GM21381 (cell line): ENCODE data around the gene MSL1.

Source experiments
- ATAC-seq: cut with Tn5 transposase; IDR thresholded peaks from one replicate; pipeline ENCODE4 v1.9.1; 2021; ENCODE audit warnings: mild to moderate bottlenecking, moderate library complexity; ENCODE audit not compliant: unreplicated experiment

Gene MSL1

DNA sequence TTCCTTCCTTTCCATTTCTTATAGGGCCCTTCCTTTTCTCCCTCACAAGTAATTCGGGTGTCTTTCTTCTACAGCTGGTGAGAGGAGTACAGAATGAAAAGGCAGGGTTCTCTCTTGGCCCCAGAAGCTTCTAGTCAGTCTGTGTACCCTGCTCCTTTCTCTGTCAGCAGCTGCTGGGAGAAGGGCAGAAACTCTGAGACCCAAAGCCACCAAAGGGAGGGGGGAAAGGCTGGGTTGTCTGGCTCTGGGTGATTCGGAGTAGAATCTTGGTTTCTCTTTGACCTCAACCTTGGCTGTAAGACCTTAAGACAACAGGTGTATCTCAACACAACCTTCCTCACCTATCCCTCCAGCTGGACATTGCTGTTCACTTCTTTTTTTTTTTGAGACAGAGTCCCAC, 18.1 kb upstream of the MSL1 start:
- no peak for ATAC-seq

DNA sequence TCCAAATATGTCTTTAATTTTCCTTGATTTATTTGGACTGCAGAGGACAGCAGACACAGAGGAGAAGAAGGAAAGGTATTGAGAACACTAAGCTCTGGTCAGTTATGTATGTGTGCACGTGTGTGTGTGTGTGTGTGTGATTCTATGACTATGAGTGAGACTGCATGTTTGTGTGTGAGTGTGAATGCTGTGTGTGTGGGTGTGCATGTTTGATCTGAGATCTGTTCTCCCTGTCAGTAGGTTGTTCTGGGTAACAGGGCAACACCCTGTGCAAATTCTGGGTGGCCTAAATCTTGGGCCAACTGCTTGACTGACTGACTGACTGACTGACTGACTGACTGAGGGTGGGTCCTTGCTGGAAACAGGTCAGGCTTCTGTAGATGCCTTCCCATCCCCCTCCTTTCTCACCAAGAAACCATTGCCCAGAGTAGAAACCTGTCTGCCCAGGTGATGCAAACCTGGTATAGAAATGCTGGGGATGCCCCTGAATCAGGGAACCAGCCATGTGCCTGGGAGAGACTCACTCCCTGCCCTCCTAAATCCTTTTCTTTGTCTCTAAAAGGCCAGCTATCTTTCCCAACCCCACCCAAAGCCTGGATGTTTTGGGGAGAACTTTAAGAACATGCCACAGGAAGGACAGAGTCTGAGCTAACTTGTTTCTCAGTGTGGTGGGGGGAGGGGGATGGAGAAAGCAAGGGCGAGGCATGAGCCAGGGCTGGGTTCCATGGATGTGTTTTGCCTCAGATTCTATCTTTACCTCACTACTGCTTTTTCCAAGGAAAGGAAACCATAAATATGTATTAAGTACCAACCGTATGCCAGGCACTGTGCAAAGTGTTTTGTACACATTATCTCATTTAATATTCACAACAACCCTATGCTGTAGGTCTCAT, 16.9 kb upstream of the MSL1 start:
- ATAC-seq, result no peak

DNA sequence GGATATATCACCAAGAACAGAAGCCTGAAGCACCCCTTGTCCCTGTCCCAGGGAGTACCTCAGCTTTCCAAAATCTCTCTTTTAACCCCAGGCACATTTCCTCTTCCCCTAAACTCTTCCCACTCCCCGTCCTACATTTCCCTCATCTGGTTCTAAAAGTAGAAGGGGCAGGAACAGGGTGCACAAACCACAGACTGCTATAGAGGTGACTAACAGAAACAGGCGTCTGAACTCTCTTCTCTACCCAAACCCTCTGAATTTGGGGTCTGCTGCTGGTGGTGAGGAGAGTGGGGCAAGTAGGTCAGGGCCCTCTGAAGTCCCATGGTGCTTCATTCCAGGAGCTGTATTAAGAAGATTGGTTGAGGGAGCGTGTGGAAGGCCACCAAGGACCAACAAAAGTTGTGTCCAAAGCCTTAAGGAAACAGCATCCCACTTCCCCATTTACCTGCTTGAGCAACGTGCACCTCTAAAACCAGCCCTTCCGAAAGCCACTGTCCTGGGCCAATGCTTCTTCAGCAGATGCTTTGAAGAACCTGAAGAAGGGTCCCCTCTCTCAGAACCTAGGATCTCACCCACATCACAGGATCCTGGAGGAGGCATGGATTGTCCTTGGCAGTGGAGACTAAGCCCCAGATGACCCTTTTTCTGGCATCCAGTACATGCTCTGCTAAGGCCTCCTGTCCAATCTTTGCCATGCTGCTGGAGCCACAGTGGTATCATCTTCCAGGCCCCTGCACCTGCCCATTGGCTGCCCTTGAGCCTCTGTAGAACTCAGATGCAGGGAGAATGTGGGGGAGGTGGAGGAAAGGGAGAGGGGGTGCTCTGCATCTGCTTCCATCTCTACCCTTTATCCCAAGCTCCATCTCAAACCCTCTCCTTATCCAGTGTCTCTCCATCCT, 15.7 kb upstream of the MSL1 start:
- ATAC-seq, result no peak

DNA sequence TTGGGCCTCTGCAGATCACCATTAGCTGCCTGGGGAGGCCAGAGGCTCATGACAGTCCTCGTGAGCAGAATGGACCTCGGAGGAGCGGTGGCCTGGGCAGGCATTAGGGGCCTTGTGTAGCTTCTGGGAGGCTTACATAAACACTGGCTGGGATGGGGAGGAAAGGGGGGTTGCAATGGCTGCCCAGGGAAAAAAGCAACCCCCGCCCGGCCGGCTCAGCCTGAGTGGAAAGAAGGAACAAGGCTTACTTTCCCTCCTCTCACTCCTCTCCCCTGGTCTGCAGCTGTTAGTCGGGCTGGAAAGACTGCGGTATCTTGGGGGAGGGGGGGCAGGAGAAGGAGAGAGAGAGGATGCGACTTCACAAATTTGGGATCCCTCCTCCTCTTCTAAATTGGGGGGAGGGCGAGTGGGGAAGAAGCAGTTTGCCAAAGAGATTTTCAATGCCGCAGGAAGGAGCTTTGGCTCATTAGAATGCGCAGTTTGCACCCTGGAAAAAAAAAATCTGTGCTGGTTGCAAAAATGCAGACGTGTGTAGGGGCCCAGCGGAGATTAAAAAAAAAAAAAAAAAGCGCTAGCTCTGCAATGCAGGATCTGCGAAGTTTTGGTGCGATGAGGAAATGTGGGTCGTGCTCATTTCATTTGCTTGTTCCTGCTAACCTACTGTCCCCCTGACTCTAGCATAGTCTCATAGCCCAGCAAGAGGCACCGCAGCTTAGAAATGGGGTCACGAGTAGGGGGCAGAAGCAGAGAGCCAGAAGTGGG, 14.8 kb upstream of the MSL1 start:
- no peak for ATAC-seq

DNA sequence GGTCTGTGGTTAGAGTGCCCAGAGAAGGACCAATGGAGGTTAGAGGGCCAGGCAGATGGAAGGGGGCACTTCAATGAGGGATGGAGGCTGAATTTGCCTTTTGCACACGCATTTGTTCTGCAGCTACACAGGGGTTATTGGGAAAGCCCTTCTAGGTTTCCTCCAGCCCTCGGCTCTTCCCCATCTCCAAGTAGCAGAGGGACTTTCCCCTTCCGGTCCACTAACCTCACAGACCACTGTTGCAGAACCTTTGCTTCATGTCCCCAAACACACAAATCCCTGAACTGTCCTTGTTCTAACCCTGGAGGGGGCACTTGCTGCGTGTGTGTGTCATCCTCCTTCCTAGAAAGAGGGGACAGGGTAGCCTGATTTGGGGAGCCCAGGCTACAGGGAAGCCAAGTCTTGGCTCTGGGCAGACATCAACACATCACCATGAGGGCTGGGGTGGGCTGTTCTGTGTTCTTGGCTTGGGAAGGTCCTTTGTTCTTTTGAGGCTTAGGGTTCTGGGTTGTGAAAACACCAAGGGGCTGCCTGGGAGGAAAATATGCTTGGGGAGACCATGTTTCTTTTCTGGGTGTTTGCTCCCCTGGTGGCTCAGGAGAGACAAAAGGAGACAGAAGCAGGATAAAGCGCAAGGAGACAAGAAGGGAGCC, 14.1 kb upstream of the MSL1 start:
- ATAC-seq, result no peak

DNA sequence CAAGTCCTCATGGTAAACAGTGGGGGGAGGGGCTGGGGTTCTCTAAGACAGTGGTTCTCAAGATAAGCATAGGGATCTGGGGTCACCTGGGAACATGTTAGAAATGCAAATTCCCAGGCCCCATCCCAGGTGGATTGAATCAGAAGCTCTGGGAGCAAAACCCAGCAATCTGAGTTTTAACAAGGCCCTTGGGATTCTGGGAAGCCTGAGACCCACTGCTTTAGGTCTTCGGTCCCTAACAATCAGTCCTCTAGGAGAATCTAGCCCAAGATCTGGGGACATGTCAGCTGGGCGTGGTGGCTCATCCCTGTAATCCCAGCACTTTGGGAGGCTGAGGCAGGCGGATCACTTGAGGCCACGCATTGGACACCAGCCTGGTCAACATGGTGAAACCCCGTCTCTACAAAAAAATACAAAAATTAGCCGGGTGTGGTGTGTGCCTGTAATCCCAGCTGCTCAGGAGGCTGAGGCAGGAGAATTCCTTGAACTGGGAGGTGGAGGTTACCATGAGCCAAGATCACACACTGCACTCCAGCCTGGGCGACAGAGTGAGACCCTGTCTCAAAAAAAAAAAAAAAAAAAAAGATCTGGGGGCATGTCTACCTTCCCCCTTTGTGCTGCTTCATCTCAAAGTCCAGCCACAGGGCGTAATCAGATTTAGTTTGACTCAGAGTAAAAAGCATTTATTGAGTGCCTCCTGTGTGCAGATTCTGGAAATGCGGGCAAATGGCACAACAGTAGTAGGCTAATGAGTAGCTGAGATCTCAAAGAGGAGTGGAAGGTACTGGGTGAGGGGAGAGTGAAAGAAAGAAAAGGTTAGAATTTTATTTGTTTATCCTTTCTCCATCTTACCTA, 12.6 kb upstream of the MSL1 start:
- no peak for ATAC-seq

DNA sequence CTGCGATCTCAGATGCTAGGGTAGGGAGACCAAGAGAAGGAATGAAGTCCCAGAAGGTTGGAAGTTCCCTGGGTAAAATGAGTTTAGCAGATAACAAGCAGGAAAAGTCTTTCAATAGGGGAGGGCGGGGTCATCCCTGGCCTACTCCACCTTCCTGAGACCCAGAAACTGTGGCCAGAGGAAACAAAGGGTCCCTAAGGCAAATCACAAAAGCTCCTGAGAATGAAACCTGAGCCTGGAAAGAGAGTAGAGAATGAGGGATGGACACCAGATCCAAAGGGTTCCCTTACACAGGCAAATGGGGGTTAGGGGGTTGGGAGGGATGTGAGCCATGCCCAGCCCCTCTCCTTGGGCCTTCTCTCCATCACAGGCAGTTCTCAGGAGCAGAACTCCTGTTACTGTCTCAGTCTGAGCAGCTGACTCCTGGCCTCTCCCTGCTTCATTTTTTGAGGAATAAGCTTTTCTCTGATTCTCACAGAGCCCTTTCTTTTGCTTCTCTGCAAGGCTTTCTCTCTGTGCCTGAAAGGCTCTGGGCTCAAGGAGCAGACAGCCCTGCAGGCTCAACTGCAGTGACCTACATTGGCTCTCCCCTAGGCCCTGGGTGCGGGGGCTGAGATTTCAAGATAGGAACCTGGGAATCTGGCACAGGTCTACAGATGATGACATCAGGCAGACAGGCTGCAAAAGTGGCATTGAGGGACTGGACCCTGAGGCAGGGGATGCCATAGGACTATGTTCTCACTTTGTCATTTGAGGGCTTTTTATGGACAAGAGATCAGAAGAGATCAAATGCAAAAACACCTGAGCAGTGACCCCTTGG, 11.5 kb upstream of the MSL1 start:
- ATAC-seq, result no peak

DNA sequence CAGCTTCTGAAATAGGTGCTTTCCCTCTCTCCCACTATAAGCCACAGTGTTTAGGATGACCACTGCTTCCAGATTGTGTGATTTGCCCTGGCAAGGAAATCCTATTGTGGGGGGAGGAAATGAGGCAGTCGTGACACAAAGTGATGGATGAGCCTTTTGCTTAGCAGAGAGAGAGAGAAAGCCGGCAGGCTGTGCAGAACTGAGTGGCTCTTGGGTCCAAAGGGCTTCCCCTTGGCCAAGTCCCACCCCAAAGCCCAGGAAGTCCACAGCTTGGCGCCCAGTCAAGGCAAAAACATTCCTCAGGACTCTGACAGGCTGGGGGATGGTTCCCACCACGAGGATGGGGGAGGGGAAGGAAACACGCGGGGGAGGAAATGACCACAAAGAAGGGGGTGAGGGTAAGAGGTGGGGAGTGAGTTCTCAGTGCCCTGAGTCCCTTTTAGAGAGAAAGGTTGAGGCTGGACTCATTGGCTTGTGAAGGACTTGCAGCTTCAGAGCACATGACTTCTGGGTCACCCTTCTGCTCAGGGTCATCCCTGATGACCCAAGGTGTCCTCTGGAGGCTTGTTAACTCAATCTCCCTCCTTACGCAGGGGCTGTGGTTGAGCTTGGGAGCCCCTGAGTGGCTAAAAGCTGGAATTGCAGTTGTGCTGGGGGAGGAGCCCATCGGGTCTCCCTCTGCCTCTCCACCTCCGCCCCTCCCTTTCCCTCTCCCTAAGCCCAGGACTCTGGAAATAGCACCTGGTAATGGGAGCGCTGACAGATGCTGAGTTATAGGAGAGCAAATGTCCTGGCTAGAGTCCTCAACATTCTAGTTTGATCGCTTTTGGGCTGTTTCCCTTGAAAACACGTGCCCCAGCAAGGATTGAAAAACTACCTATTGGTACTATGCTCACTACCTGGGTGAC, 10.3 kb upstream of the MSL1 start:
- no peak for ATAC-seq

DNA sequence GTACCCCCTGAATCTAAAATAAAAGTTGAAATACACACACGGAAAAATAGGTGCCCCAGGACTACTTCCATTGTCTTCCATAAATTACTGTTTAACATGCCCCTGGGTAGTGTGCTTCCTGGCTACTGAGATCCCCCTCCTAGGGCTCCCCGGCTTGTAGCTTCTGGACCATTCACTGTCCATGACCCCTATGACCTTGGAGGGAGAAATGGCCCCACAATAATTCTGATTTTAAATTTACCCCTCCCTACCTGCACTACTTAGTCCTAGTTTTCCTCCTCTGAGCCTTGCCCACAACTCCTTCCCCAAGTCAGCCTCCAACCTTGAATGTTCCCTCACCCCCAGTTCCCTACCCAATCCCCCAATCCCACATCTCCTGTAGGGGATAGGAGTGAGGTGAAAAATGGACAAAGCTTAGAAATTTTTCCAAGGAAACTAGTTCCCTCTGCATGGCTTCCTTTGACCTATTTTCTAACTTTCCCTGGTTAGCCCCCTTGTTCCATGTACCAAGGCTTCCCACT, 9.5 kb upstream of the MSL1 start:
- no peak for ATAC-seq

DNA sequence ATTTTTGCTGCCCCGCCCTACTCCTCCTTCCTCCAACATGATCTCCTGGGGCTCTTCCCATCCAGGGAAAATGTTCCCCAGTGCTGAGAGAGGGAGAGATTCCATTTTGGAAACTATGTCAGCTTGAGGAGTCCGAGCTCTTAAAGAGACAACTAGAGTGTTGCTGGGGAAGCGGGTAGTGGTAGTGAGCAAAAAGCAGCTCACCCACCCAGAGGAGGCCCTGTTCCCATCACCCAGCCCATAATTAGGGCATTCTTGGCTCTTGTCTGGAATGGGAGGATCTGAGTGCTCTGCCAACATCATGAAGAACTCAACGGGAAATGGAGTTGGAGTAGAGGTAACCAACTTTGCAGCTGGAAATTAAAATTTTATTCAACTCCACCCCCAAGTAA, 9.1 kb upstream of the MSL1 start:
- ATAC-seq, result no peak

DNA sequence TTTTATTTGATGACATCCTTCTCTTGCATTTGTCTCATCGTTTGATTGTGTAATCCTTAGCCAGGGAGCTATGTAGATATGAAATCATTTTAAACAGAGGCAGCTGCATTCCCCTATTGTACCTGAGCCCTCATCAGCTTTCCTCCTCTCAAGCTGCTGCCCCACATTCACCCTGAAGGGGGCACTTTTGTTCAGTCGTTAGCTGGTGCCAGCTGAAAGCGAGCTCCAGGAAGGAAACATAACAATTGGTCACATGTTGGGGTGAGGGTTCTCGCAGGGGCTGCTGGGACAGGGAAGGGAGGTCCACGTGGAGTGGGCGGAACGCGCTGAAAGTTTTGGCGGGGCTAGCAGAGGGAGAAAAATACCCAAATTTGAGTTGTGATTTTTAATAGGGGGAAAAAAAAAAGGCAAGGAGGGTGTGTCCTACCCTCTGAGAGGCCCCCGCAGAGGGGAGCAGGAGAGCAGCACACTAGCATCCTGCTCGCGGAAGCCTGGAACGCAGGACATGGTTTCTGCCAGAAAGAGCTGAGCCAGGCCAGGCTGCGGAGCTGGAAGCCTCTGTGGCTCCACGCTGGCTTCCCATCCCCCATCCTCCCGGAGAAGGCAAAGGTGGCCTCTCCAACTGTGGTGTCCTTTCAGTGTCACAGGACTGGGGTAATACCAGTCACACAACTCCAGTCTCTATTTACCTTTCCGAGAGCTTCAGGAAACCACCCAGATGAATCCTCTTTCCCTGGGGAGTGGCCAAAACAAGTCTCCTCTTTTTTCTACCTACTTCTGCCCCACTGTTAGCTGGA, 8.5 kb upstream of the MSL1 start:
- ATAC-seq, result peak; percentile 75

DNA sequence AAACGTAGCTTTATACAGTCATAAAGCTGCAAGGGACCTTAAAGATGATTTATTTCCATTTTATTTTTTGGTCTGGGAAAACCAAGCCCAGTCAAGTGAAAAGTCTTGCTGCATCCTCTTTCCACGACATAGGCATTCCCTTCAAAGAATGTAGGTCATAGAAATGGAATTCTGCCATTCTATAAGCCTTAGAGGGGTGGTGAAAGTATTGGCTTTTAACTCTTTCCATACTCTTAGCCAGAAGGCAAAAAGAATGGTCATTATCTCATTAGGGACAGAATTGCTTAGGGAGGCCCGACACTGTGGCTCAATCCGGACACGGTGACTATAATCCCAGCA, 7.9 kb upstream of the MSL1 start:
- no peak for ATAC-seq

DNA sequence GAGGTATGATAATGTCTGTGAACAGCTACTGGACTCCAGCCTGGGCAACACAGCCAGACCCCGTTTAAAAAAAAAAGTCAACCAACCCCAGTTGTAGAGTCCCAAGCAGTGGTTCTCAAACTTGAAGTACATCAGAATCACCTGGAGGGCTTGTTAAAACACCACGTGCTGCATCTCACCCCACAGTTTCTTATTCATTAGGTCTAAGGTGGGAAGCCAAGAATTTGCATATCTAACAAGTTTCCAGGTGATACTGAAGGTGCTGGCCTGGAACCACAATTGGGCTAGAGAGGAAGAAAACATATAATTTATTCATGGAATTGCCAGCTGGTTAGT, 6.7 kb upstream of the MSL1 start:
- no peak for ATAC-seq

DNA sequence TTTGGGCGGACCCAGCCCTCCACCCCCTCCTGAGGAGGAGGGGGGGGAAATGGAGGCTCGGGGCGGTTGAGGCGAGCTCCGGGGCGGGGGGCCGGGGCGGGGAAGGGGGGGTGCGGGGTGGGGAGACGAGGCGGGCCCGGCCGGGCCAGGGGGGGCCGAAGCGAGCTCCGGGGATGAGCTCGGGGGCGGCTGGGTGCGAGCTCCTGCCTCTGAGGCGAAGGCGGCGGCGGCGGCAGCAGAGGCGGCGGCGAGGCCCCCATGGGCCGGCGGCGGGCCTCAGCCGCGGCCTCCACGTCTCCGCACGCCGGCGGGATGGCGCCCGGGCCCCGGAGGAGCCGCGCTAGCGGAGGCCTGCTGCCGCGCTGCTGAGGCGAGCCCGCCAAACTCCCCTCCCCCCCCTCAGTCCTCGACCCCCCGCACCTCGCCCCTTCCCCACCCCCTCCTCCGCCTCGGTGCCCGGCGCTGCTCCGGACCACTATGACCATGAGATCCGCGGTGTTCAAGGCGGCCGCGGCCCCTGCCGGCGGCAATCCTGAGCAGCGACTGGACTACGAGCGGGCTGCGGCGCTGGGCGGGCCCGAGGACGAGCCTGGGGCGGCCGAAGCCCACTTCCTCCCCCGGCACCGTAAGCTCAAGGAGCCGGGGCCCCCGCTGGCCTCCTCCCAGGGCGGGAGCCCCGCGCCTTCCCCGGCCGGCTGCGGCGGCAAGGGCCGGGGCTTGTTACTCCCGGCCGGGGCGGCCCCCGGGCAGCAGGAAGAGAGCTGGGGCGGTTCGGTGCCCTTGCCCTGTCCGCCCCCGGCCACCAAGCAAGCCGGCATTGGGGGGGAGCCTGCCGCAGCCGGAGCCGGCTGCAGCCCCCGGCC, 596 bp downstream of the MSL1 start:
- peak; percentile 25 for ATAC-seq

DNA sequence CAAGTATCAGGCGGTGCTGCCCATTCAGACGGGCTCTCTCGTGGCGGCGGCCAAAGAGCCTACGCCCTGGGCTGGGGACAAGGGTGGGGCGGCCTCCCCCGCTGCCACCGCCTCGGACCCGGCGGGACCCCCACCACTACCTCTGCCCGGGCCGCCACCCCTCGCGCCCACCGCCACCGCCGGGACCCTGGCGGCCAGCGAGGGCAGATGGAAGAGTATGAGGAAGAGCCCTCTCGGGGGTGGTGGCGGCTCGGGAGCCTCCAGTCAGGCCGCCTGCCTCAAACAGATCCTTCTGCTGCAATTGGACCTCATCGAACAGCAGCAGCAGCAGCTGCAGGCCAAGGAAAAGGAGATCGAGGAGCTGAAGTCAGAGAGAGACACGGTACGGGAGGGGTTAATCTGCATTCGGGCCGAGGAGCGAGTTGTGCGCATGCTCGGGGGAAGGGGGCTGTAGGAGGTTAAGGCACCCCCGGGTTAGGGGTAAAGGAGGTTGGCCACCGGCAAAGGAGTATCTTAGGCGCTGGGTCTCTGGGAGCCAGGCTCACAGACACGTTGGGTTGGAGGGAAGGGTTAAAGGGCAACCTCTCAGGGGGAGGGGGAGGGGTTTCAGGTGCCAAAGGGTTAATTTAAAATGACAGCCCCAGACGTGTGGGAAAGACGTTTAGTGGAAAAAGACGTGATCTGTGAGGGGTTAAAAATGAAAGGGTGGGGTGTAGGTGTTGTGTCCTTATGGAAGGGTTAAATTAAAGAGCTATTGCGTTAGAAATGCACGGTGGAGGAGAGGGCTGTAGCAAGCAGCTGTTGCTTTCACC, 1.4 kb downstream of the MSL1 start:
- ATAC-seq, result peak; percentile 22

DNA sequence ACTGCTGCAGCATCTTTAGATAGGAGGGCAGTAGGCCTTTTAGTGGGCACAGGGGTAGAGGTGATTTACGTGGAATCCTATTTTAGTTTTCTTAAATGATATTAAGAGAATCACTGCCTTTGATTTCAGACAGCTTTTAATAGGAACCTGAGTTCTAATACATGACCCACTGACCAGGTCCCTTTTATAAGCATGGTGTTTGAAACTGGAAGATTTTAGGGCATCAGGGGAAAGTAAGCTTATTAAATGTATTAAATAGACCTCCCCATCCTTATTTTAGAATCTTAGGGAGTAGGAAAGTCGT, 2.0 kb downstream of the MSL1 start:
- no peak for ATAC-seq
